SK-N-SH treated with all-trans-retinoic acid at 6 μM for 48 hours (cell line): ENCODE results near the gene LENEP.
A peak's percentile ranks its signal among the peaks of the same experiment; 100 is the strongest.

ENCODE experiments used
- ATAC-seq: fragments of 200-7000 bp; cut with Tn5 transposase; 3 replicates; pipeline ENCODE4 v1.9.1; 2020; ENCODE audit warnings: mild to moderate bottlenecking, moderate library complexity
- BACH2 ChIP-seq: fragments of 250-450 bp; sonication (Bioruptor Pico); IDR thresholded peaks from 2 replicates; pipeline ENCODE4 v1.9.0; 2021; ENCODE audit warnings: mild to moderate bottlenecking, borderline replicate concordance
- CREB5 ChIP-seq: fragments of 250-450 bp; sonication (Bioruptor Pico); IDR thresholded peaks from 2 replicates; pipeline ENCODE4 v1.5.1; 2020; ENCODE audit warnings: low read depth, mild to moderate bottlenecking, moderate library complexity
- CSDC2 ChIP-seq: fragments of 250-450 bp; sonication (Bioruptor Pico); IDR thresholded peaks from 2 replicates; pipeline ENCODE4 v1.5.0; 2020; ENCODE audit warnings: mild to moderate bottlenecking, moderate library complexity
- GLIS3 ChIP-seq: fragments of 250-450 bp; sonication (Bioruptor Pico); IDR thresholded peaks from 2 replicates; pipeline ENCODE4 v1.5.0; 2020; ENCODE audit warnings: mild to moderate bottlenecking, moderate library complexity
- ISL1 ChIP-seq: fragments of 250-450 bp; sonication (Bioruptor Pico); IDR thresholded peaks from 2 replicates; pipeline ENCODE4 v2.1.2; 2022; ENCODE audit warnings: mild to moderate bottlenecking, moderate library complexity
- OSR1 ChIP-seq: fragments of 250-450 bp; sonication (Bioruptor Pico); IDR thresholded peaks from 2 replicates; pipeline ENCODE4 v1.8.0; 2022; ENCODE audit warnings: moderate library complexity, mild to moderate bottlenecking, inconsistent platforms
- PPARA ChIP-seq: fragments of 250-450 bp; sonication (Bioruptor Pico); IDR thresholded peaks from 2 replicates; pipeline ENCODE4 v1.5.0; 2020; ENCODE audit warnings: mild to moderate bottlenecking, borderline replicate concordance
- RARB ChIP-seq: fragments of 250-450 bp; sonication (Bioruptor Pico); IDR thresholded peaks from 2 replicates; pipeline ENCODE4 v1.8.0; 2021; ENCODE audit warnings: mild to moderate bottlenecking, moderate library complexity
- SNAI2 ChIP-seq: fragments of 250-450 bp; sonication (Bioruptor Pico); IDR thresholded peaks from 2 replicates; pipeline ENCODE4 v1.5.0; 2020; ENCODE audit warnings: mild to moderate bottlenecking, moderate library complexity
- TCF4 ChIP-seq: fragments of 250-450 bp; sonication (Bioruptor Pico); IDR thresholded peaks from 2 replicates; pipeline ENCODE4 v1.8.0; 2021; ENCODE audit warnings: mild to moderate bottlenecking, moderate library complexity, borderline replicate concordance
- TOX ChIP-seq: fragments of 250-450 bp; sonication (Bioruptor Pico); IDR thresholded peaks from 2 replicates; pipeline ENCODE4 v1.8.0; 2021; ENCODE audit warnings: mild to moderate bottlenecking, moderate library complexity, borderline replicate concordance
- ZC3H10 ChIP-seq: fragments of 250-450 bp; sonication (Bioruptor Pico); IDR thresholded peaks from 2 replicates; pipeline ENCODE4 v1.5.1; 2021; ENCODE audit warnings: mild to moderate bottlenecking, moderate library complexity
- ZFP3 ChIP-seq: fragments of 250-450 bp; sonication (Bioruptor Pico); IDR thresholded peaks from 2 replicates; pipeline ENCODE4 v1.5.0; 2020; ENCODE audit warnings: mild to moderate bottlenecking, moderate library complexity
- ZFP30 ChIP-seq: fragments of 450-650 bp; formaldehyde crosslinking; IDR thresholded peaks from 2 replicates; pipeline ENCODE4 v1.5.0; 2022; ENCODE audit warnings: mild to moderate bottlenecking, moderate library complexity
- ZNF565 ChIP-seq: fragments of 450-650 bp; formaldehyde crosslinking; conservative IDR thresholded peaks from 2 replicates; pipeline ENCODE4 v1.5.0; 2020; ENCODE audit warnings: low read depth, mild to moderate bottlenecking, moderate library complexity
- ZNF70 ChIP-seq: fragments of 450-650 bp; formaldehyde crosslinking; IDR thresholded peaks from 2 replicates; pipeline ENCODE4 v1.5.0; 2020; ENCODE audit warnings: mild to moderate bottlenecking, moderate library complexity
- ZNF8 ChIP-seq: fragments of 450-650 bp; formaldehyde crosslinking; IDR thresholded peaks from 2 replicates; pipeline ENCODE4 v1.5.0; 2020; ENCODE audit warnings: mild to moderate bottlenecking, moderate library complexity
- TF ChIP-seq, protein P1 (sequence below): fragments of 250-450 bp; sonication (Bioruptor Pico); IDR thresholded peaks from 2 replicates; pipeline ENCODE4 v1.5.0; 2020; ENCODE audit warnings: mild to moderate bottlenecking, moderate library complexity
- TF ChIP-seq, protein P2 (sequence below): fragments of 250-450 bp; sonication (Bioruptor Pico); IDR thresholded peaks from 2 replicates; pipeline ENCODE4 v1.8.0; 2020; ENCODE audit warnings: mild to moderate bottlenecking, moderate library complexity, borderline replicate concordance
- TF ChIP-seq, protein P3 (sequence below): fragments of 250-450 bp; sonication (Bioruptor Pico); IDR thresholded peaks from 2 replicates; pipeline ENCODE4 v1.5.1; 2021; ENCODE audit warnings: mild to moderate bottlenecking, moderate library complexity
- TF ChIP-seq, protein P4 (sequence below): fragments of 250-450 bp; sonication (Bioruptor Pico); IDR thresholded peaks from 2 replicates; pipeline ENCODE4 v1.8.0; 2021; ENCODE audit warnings: low read depth, mild to moderate bottlenecking, moderate library complexity, borderline replicate concordance

LENEP gene

GRCh38 chr1:154958036-154958435 lies 35.4 kb upstream of the LENEP start:
- ATAC-seq: no peak
- TF ChIP-seq CREB5 (CRISPR knock-in tag): no peak
- no peak for TF ChIP-seq ISL1 (CRISPR knock-in tag)
- TF ChIP-seq RARB: no peak
- TF ChIP-seq, protein P1, sequence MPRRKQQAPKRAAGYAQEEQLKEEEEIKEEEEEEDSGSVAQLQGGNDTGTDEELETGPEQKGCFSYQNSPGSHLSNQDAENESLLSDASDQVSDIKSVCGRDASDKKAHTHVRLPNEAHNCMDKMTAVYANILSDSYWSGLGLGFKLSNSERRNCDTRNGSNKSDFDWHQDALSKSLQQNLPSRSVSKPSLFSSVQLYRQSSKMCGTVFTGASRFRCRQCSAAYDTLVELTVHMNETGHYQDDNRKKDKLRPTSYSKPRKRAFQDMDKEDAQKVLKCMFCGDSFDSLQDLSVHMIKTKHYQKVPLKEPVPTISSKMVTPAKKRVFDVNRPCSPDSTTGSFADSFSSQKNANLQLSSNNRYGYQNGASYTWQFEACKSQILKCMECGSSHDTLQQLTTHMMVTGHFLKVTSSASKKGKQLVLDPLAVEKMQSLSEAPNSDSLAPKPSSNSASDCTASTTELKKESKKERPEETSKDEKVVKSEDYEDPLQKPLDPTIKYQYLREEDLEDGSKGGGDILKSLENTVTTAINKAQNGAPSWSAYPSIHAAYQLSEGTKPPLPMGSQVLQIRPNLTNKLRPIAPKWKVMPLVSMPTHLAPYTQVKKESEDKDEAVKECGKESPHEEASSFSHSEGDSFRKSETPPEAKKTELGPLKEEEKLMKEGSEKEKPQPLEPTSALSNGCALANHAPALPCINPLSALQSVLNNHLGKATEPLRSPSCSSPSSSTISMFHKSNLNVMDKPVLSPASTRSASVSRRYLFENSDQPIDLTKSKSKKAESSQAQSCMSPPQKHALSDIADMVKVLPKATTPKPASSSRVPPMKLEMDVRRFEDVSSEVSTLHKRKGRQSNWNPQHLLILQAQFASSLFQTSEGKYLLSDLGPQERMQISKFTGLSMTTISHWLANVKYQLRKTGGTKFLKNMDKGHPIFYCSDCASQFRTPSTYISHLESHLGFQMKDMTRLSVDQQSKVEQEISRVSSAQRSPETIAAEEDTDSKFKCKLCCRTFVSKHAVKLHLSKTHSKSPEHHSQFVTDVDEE: no peak
- no peak for TF ChIP-seq GLIS3 (CRISPR knock-in tag)

DNA sequence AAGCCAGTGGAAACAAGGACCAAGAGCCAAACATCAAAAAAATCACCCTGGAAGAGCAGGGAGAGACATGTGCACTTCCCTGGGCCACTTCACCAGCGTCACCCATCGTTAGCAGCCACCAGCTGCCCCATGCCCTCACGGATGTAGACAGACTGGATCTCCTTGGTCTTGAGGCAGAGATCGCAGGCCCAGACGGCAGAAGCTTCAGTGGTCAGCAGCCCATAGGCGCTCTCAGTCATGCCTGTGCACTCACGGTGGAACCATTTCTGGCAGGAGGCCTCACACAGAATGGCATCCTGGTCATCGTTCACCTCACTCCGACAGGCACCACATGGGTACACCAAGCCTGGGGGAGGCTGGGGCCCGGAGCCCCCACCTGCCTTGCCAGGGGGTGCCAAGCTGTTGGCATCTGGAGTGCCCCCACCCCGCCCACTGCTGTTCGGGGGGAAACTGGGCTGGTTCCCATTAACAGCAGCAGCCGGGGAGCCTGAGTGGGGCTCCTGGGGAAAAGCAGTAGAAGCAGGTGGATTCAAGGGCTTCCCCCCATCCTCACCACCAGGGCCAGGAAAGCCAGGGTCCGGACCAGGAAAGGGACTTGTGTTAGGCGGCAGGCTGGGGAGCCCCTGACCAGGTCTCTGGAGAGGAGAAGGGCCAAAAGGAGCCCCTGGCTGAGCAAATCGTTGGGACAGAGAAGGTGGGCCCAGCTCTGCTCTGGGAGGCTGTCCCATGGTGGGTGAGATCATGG lies 34.5 kb upstream of the LENEP start:
- no peak for ATAC-seq

GRCh38 chr1:154959426-154959780 lies 34.0 kb upstream of the LENEP start:
- ATAC-seq: no peak
- TF ChIP-seq, protein P2, sequence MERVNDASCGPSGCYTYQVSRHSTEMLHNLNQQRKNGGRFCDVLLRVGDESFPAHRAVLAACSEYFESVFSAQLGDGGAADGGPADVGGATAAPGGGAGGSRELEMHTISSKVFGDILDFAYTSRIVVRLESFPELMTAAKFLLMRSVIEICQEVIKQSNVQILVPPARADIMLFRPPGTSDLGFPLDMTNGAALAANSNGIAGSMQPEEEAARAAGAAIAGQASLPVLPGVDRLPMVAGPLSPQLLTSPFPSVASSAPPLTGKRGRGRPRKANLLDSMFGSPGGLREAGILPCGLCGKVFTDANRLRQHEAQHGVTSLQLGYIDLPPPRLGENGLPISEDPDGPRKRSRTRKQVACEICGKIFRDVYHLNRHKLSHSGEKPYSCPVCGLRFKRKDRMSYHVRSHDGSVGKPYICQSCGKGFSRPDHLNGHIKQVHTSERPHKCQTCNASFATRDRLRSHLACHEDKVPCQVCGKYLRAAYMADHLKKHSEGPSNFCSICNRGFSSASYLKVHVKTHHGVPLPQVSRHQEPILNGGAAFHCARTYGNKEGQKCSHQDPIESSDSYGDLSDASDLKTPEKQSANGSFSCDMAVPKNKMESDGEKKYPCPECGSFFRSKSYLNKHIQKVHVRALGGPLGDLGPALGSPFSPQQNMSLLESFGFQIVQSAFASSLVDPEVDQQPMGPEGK: no peak
- TF ChIP-seq TOX: no peak
- TF ChIP-seq, all 23 proteins: peak for 0

More for the DNA sequence above, 34.5 kb upstream of the LENEP start:
- TF ChIP-seq, protein P3, sequence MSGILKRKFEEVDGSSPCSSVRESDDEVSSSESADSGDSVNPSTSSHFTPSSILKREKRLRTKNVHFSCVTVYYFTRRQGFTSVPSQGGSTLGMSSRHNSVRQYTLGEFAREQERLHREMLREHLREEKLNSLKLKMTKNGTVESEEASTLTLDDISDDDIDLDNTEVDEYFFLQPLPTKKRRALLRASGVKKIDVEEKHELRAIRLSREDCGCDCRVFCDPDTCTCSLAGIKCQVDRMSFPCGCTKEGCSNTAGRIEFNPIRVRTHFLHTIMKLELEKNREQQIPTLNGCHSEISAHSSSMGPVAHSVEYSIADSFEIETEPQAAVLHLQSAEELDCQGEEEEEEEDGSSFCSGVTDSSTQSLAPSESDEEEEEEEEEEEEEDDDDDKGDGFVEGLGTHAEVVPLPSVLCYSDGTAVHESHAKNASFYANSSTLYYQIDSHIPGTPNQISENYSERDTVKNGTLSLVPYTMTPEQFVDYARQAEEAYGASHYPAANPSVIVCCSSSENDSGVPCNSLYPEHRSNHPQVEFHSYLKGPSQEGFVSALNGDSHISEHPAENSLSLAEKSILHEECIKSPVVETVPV (CRISPR knock-in tag): no peak

- ATAC-seq: peak; percentile 1
- no peak for TF ChIP-seq RARB
- TF ChIP-seq PPARA: no peak
- no peak for TF ChIP-seq TCF4 (CRISPR knock-in tag)
- no peak for TF ChIP-seq BACH2 (CRISPR knock-in tag)
- TF ChIP-seq ISL1 (CRISPR knock-in tag): no peak
- TF ChIP-seq, protein P4, sequence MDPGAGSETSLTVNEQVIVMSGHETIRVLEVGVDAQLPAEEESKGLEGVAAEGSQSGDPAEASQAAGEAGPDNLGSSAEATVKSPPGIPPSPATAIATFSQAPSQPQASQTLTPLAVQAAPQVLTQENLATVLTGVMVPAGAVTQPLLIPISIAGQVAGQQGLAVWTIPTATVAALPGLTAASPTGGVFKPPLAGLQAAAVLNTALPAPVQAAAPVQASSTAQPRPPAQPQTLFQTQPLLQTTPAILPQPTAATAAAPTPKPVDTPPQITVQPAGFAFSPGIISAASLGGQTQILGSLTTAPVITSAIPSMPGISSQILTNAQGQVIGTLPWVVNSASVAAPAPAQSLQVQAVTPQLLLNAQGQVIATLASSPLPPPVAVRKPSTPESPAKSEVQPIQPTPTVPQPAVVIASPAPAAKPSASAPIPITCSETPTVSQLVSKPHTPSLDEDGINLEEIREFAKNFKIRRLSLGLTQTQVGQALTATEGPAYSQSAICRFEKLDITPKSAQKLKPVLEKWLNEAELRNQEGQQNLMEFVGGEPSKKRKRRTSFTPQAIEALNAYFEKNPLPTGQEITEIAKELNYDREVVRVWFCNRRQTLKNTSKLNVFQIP: no peak
- TF ChIP-seq ZNF70 (CRISPR knock-in tag): no peak
- TF ChIP-seq ZNF8: no peak
- TF ChIP-seq ZC3H10 (CRISPR knock-in tag): no peak
- no peak for TF ChIP-seq CREB5 (CRISPR knock-in tag)
- no peak for TF ChIP-seq OSR1 (CRISPR knock-in tag)
- no peak for TF ChIP-seq ZNF565
- no peak for TF ChIP-seq CSDC2 (CRISPR knock-in tag)
- TF ChIP-seq SNAI2 (CRISPR knock-in tag): no peak
- TF ChIP-seq GLIS3 (CRISPR knock-in tag): no peak
- no peak for TF ChIP-seq TOX
- TF ChIP-seq ZFP30 (CRISPR knock-in tag): no peak
- TF ChIP-seq ZFP3: no peak
These were observed 32.8 kb upstream of the LENEP start for GRCh38 chr1:154960446-154961136.
